ENCODE results near the gene ZSCAN22.
"Not testable (repeated sequence)": the region's sequence is repeated elsewhere in the genome, so short reads cannot be mapped to it uniquely, and the experiment has no call there.

The ZSCAN22 gene

DNA sequence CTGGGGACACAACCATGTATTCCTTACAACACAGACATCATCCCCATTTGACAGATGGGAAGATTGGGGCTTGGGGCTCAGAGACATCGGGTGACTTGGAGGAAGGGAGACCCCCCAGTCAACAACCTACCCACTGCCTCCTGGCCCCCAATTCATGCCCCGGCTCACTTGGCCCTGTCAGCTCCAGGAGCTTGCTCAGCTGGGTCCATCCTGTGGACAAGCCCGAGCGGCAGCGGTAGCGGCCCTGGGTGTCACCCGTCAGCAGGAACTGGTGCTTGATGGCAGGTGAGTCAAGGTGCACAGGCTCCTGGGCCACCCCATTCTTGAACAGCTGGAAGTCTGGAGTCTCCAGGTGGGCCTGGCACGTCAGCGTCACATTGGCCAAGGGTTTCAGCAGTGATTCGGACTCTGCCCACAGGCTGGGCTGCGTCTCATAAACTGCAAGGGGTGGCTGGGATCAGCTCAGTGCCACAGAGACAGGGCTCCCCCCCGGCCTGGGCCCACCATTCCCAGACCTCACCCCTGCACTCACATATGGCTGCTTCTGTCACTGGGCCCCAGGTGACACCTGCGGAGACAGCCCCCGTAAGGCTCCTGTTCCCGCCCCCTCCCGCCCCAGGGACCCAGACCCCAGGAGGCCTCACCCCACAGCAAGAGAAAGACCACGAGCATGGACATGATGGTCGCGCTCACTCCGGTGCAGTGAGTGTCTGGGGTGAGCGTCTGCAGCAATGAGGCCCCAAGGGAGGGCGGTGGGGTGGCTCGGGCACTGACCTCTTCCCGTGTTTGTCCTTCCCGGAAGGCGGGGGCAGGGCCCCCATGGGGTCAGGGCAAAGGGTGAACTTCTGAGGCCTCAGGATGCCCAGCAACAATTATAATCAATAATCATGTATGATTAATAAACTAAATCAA is 26.2 kb downstream of the ZSCAN22 start, which contains the start of gene A1BG:
A1BG (minus strand) TSS at position 733 of the 912 bp plus-strand sequence; CDS start at position 678, 55 bp downstream.
- no peak for DNase-seq

DNA sequence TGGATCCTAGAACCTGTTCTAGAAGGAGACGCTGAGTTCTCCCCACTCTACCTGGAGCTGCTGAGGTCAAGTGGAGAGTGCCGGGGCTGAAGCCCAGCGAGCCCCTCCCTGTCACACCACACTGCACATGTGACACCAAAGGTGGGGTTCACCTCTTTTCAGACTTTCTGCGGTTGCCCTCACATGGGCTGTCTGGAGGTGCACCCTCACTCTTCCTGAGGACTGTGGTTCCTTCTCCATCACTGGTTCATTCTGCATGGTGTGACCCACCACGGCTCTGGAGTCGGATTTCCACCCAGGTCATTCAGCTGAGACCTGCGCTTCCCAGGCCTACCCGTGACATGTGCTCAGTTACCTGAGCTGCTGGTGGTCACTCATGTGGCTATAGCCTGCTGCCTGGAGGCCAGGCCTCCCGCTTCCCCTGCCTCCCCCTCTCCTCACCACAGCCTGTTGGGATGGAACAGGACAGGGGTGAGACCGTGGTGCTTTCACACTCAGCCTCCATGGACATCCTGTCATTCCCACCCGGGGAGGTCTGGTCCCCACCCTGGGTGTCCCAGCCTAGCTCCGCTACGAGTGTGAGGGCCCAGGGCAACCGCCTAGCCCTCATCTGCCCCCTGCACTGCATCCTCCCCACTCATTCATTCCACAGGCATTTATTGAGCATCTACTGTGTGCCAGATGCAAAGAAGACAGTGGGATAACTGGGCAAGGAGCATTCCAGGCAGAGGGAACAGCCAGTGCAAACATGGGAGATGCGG is 27.1 kb downstream of the ZSCAN22 start:
- no peak for DNase-seq

DNA sequence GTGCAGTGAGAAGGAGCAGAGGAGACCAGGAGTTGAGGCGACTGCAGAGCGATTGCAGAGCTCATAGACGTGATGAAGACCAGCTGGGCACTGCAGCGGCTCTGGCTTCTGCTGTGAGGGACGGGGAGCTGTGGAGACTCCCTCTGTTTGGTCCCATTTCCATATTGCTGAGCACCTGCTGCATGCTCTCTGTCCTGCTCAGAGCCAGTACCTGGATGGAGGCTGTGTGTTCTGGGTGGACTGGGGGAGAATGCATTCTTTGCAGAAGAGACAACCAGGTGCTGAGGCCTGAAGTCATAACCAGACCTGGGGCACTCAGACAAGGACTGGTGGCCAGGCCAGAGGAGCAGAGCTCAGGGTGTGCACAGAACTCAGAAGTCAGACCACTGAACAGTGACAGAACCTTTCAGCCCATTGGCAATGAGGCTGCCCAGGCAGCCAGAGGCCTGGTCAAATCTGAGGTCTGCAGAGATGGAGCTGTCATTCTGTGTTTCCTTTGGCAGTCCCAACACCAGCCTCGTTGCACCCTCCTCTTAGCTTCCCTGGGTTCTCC is 27.8 kb downstream of the ZSCAN22 start:
- no peak for DNase-seq

DNA sequence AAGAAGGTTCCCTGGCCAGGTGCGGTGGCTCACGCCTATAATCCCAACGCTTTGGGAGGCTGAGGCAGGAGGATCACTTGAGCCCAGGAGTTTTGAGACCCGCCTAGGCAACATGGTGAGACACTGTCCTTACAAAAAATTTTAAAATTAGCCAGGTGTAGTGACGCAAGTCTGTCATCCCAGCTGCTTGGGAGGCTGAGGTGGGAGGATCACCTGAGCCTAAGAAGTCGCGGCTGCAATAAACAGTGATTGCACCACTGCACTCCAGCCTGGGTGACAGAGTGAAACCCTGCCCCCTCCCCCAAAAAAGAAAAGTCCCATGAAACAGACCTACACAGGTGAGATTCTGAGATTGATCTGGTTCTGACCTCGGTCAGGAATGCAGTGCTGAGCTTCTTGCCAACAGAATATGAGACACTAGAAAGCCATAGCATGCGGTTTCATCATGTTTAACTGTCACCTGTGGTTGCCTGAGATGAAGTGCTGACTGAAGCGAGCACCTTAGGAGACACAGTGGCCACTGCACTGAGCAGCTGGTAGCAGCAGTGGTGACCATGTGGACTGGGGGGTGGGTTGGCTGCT is 28.5 kb downstream of the ZSCAN22 start:
- no peak for DNase-seq

DNA sequence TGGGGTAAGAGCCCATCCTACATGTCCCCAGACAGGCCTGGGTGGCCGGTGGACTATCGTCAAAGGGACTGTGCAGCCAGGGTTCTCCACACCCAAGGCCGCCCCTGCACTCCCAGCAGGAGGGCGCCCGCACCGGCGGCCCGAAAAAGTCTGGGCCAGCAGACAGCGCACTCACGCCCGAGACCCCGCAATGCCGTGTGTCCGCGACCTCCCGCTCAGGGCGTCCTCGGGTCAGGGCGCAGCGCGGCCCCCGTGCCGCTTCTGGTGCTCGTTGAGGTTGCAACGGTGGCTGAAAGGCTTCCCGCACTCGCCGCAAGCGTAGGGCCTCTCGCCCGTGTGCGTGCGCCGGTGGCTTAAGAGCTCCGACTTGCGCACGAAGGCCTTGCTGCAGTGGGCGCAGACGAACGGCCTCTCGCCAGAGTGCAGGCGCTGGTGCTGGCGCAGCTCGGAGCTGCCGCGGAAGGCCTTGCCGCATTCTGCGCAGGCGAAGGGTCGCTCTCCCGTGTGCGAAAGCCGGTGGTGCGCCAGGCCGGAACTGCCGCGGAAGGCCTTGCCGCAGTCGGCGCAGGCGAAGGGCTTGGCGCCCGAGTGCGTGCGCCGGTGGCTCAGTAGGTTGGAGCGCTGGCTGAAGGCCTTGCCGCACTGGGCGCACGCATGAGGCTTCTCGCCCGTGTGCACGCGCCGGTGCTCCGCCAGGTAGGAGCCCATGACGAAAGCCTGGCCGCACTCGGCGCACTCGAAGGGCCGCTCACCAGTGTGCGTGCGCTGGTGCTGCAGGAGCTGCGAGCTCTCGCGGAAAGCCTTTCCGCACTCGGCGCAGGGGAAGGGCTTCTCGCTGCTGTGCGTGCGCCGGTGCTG is 29.3 kb downstream of the ZSCAN22 start:
- peak; percentile 45 for DNase-seq

DNA sequence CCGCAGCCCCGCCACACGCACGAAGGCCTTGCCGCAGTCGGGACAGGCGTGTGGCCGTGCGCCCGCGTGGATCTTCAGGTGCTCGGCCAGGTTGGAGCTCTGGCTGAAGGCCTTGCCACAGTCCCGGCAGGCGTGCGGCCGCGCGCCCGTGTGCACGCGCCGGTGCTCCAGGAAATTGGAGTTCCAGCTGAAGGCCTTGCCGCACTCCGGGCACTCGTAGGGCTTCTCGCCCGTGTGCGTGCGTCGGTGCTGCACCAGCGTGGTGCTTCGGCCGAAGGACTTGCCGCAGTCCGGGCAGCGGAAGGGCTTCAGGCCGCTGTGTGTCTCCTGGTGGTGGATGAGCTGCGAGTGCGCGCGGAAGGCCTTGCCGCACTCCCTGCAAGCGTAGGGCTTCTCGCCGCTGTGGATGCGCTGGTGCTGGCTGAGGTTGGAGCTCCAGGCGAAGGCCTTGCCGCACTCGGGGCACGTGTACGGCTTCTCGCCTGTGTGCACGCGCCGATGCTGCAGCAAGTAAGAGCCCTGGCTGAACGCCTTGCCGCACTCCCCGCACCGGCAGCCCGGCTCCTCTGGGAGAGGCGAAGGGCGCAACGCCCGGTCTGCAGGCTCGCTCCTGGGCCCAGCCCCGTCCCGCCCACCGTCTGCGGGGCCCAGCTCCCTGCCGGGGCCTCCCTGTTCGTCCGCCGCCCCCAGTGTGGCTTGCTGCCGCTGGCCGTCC is 30.1 kb downstream of the ZSCAN22 start:
- peak; percentile 31 for DNase-seq

DNA sequence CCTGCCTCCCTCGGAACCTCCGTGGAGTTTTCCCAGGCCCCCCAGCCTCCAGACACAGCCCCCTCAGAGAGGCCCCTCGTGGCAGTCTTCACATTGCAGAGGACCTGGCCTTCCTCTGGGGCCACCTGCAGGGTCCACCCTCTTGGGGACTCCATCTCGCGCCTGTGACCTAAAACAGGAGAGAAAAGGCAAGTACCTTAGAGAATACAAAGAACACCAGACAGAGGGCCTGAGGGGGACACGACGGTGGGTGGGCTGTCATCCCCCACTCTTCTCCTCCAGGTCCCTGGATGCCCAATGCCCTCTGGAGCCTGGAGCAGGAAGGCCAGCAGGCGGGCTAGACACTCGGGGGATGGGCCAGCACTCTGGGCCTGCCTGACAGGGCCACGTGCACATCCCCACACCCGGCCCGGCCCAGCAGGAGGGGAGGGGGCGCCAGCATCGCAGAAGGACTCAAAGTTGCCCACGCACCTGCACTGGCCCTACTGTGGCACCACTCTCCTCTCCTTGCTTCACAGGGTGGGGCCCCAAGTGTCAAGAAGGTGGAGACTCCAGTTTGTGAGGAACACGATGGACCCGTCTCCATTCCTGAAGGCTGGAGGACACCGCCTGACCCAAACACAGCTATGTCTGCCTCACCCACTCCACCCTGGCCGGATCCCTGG is 30.8 kb downstream of the ZSCAN22 start:
- DNase-seq, result no peak

DNA sequence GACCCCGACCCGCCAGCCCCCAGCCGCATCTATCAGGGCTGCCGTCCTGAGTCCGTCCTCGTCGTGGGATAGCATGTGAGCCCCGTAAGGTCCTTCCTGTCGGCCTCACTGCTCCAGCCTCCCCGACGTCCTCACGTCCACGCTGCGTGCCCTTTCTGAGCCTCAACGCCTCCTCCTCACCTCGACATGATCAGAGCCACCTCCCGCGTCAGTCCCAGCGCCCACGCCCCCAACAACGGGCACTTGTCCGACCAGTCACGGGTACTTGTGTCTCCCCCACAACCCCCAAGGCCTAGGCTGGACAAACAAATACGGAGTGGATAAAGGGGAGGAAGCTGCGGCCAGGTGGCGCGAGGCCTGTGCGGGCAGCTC is 35.1 kb downstream of the ZSCAN22 start:
- DNase-seq, result peak; percentile 45

DNA sequence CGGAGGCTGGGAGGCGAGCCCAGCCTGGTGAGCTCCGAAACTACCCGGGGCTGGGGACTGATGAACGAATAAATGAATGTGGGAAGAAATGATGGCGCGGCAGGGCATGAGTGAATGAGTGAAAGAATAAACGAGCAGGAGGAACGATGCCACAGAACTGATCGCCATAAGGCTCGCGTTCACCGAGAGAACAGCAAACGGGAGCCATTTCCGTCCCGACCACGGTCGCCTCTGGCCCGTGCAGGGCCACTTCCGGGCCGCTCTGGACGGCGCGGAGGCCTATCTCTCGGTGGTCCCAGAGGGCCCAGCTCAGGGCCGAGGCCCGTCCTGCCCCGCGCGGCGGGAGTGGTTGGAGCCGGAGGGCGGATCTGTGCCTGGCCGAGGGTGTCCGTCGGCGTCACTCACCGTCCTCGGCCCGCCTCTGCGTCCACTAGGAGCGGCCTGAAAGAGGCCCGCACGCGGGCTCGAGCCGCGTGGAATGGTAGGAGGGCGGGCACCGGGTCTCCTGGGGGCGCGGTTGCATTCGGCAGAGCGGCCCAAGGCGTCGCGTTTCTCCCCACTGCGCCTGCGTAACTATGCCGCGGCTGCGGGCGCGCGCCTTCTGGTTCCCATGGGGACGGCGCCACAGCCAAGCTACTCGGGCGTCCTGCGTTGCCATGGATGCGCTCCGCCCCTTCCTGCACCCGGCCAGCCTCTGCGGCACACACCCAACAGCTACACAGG is 35.6 kb downstream of the ZSCAN22 start, which contains the start of gene ZNF497:
ZNF497 (minus strand) TSS at position 480 of the 723 bp plus-strand sequence. CDS start 5,116 bp downstream, outside the sequence.
- peak; percentile 96 for DNase-seq

DNA sequence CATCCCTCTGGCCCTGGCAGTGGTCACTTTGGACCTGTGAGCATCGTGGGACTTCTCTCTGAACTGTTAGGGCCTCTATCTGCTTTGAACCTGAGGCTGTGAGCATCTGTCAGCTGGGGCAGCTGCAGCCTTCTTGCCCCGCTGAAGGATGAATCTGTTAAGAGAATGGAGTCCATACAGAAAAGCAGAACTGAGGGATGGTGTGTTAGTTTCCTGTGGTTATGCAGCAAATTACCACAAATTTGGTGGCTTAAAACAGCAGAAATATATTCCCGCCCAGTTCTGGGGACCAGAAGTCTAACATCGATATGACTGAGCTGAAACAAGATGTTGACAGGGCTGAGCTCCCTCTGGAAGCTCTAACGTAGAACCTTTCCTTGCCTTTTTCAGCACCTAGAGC is 37.4 kb downstream of the ZSCAN22 start:
- no peak for DNase-seq

DNA sequence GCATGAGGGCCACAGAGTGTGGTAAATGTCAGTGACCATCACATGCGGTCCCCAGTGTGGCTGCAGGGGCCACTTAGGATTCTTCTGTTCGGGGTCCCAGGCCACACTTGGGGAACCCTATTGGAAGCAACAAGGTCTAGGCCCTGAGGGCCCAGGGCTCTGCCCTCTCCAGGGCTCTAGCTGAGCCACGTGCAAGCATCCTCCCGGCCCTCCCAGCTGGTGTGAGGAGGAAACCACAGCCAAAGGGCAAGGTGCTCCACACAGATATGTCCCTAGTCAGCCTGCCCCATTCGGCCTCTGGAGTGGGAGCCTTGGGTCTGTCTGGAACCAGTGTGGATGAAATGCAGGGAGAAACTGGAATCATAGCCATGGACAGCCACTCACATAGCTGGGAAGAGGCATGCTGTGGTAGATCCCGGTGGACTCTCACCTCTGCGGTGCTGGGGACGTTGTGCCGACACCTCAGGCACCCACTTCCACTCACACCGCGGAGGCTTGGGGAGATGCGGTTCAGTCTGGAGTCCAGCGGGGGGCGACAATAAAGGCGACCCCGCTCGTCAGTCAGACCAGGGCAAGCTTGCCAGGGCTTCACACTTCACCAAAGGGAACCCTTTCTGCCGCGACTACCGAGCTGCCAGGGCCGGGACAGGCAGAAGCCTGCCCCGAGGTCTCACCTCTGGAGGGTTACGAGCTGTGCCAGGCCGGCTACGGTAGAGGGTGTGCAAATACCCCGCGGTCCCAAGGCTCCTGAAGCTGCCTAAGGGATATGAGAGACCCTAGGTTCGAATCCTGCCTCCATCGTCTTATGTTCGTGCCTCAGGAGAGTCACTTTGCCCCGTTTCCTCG is 40.0 kb downstream of the ZSCAN22 start:
- DNase-seq, result no peak

DNA sequence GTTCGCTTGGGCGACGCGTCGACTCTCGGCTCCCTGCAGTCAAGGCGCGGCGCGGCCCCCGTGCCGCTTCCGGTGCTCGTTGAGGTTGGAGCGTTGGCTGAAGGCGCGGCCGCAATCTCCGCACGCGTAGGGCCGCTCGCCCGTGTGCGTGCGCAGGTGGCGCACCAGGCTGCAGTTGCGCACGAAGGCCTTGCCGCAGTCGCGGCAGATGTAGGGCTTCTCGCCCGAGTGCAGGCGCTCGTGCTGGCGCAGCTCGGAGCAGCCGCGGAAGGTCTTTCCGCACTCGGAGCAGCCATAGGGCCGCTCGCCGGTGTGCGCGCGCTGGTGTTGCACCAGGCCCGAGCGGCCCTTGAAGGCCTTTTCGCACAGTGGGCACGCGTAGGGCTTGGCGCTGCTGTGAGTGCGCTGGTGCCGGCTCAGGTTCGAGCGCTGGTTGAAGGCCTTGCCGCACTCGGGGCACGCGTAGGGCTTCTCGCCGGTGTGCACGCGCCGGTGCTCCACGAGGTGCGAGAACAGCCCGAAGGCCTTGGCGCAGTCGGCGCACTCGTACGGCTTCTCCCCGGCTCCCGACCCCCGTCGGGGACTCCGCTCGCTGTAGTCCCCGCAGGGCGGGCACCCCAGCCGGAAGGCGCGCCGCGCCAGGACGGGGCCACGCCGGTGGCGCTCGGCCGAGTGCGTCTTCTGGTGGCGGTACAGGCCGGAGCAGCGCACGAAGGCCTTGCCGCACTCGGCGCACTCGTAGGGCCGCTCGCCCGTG is 41.1 kb downstream of the ZSCAN22 start:
- no peak for DNase-seq

DNA sequence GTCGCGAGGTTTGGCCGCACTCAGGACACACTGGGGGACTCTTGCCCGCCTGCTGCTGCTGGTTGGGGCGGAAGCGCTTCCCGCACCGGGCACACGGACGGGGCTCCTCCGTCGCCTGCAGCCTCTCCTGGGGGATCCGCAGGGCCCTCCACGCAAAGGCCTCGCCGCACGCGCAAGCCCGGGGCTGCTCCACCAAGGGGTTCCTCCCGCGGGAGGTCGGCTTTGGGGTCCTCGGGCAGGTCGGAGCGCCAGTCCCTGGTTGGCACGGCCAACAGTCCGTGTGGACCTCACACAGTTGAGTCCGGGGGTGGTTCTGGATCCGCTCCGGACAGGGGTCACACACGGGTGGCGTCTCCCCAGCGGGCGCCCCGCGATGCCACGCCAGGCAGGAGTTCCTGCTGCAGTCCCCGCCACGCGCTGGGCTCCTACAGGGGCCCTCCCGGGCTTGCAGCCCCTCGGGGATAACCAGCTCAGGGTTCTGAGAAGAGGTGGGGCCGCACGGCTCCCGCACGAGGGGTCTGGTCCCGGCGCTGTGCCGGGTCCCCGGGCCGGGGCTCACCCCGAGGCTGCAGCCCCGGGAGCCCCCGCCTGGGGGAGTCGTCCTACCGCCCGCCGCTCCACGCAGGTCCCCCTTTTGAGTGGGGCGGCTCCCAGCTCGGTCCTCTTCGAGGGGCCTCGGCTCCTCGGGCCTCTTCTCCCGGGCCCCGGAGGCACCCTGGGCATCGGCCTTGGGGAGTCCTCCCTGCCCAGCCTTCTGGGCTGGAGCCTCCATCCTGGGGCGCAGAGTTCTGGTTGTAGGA is 42.0 kb downstream of the ZSCAN22 start:
- DNase-seq, result no peak

DNA sequence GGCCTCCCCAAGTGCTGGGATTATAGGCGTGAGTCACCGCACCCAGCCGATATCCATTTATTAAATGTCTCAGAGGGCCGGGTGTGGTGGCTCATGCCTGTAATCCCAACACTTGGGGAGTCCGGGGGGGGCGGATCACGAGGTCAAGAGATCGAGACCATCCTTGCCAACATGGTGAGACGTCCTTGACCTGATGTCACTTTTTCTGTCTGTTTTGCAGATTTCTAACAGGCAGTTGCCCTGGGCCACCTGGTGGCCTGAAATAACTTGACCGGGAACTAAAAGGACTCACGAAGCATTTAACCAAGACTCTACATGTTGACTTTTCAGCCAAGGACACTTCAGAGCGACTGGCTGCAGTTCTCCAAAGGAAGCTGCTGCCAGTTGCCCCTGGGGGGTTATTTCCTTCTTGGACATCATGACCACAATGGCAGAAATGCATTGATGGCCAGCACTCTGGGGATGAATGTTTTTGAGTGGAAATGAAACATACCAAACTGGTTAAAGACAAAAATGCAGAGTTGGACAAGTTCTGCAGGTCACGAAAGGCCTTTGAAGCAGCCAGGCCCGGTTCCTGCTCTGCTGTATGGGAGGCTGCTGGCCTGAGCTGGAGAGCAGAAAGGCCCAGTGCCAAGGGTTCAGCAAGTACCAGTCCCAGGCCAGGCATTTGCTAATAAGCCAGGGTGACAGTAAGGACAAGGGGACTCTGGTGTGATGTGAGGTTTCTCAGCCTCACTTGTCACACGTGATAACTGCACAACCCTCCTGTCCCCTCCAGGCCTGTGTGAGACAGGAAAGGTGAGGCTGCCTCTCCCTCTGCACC is 45.7 kb downstream of the ZSCAN22 start:
- no peak for DNase-seq

DNA sequence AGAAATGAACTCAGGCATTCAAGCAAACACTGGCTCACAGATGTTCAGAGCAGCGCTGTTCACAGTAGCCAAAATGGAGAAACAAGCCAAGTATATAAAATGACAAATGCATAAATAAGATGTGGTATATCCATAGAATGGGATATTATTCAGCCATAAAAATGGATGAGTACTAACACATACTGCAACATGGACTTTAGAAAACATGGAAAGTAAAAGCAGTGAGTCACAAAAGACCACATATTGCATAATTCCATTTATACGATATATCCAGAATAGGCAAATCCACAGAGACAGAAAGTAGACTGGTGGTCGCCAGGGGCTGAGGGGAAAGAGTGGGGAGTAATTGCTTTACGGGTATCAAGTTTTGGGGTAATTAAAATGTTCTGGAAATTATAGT is 47.4 kb downstream of the ZSCAN22 start:
- no peak for DNase-seq

DNA sequence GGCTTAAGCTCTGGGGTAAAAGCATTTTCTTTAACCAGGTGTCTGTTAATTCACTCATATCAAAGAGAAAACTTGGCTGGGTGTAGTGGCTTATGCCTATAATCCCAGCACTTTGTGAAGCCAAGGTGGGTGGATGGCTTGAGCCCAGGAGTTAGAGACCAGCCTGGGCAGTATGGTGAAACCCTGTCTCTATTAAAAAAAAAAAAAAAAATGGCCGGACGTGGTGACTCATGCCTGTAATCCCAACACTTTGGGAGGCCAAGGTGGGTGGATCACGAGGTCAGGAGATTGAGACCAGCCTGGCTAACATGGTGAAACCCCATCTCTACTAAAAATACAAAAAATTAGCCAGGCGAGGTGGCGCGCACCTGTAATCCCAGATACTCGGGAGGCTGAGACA is 49.9 kb downstream of the ZSCAN22 start:
- not testable (repeated sequence) for DNase-seq

DNA sequence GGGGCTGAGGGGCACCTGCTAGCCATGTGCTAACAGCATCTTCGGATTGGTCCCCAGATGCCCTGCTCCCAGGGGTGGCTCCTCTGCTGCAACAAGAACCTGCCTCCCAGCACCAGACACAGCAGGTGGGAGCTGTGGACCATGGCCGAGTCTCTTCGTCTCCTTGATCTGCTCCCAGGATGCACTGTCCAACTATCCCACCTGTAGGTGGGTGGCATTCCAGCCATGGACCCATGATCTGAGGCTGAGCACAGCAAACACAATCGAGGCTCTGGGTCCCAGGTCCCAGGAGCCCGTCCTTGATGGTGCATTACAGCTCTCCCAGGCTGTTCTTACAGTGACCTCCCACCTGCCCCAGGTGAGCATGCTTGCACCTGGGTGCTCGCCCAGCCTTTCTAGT is 52.5 kb downstream of the ZSCAN22 start:
- no peak for DNase-seq

Measured in fibroblast of skin of right quadriceps (primary cell).